K562 (cell line): Measurements from ENCODE around the gene ZSWIM4. TPM values are rescaled to one million over a fixed set of nuclear protein-coding genes. Genes with fewer than 3 reads are reported as not detected.

Experiments used
- BMI1 ChIP-seq: fragments of 150-350 bp; IDR thresholded peaks from 2 replicates; pipeline ENCODE4 v1.6.1; 2014; ENCODE audit warnings: low read length
- CHD2 ChIP-seq: IDR thresholded peaks from 2 replicates; pipeline ENCODE4 v1.6.1; 2011; ENCODE audit warnings: low read depth, low read length
- COPS2 ChIP-seq: fragments of 450-650 bp; conservative IDR thresholded peaks from 2 replicates; pipeline ENCODE4 v1.6.1; 2016; ENCODE audit warnings: mild to moderate bottlenecking, moderate library complexity
- E2F5 ChIP-seq: sonication (generic); formaldehyde crosslinking; IDR thresholded peaks from 2 replicates; pipeline ENCODE4 v1.8.0; 2022; ENCODE audit warnings: mild to moderate bottlenecking, missing genetic modification reagents
- E4F1 ChIP-seq: fragments of 250-450 bp; sonication (Bioruptor Pico); IDR thresholded peaks from 2 replicates; pipeline ENCODE4 v1.5.0; 2021; ENCODE audit warnings: mild to moderate bottlenecking, borderline replicate concordance
- FOXO4 ChIP-seq: fragments of 450-650 bp; formaldehyde crosslinking; IDR thresholded peaks from 2 replicates; pipeline ENCODE4 v1.4.0; 2020; ENCODE audit warnings: mild to moderate bottlenecking, moderate library complexity
- MAZ ChIP-seq, 2 experiments: fragments of 450-650 bp in 1 of 2; sonication (generic) in 1 of 2; formaldehyde crosslinking; IDR thresholded peaks in 1 of 2; conservative IDR thresholded peaks in 1 of 2; 2 replicates each; pipeline versions ENCODE4 v1.4.0 to v1.5.0; 2020; ENCODE audit warnings: mild to moderate bottlenecking in 1 of 2, missing genetic modification reagents in 1 of 2
- MEF2A ChIP-seq: IDR thresholded peaks from 2 replicates; pipeline ENCODE4 v1.6.1; 2011; ENCODE audit warnings: low read depth, mild to moderate bottlenecking, low read length, moderate library complexity; ENCODE audit not compliant: control insufficient read depth
- MTA1 ChIP-seq: fragments of 450-650 bp; IDR thresholded peaks from 2 replicates; pipeline ENCODE4 v1.6.1; 2017; ENCODE audit warnings: borderline replicate concordance
- SRF ChIP-seq, 2 experiments: fragments of 250-450, 450-650 bp in 1 of 2; sonication (Bioruptor Pico) in 1 of 2; sonication (generic) in 1 of 2; formaldehyde crosslinking; IDR thresholded peaks; 2 replicates each; pipeline versions ENCODE4 v1.5.0 to v1.5.1; 2020 to 2022; ENCODE audit warnings: mild to moderate bottlenecking in 1 of 2, missing genetic modification reagents in 1 of 2
- ZNF347 ChIP-seq: fragments of 450-650 bp; formaldehyde crosslinking; IDR thresholded peaks from 2 replicates; pipeline ENCODE4 v1.4.0; 2020; ENCODE audit warnings: low read depth, mild to moderate bottlenecking, moderate library complexity
- ZNF518B ChIP-seq: fragments of 250-450 bp; sonication (Bioruptor Pico); IDR thresholded peaks from 2 replicates; pipeline ENCODE4 v1.5.0; 2021; ENCODE audit warnings: mild to moderate bottlenecking, moderate library complexity
- ZNF592 ChIP-seq: fragments of 450-650 bp; IDR thresholded peaks from 2 replicates; pipeline ENCODE4 v1.6.1; 2017; ENCODE audit warnings: antibody characterized with exemption, mild to moderate bottlenecking
- polyA plus RNA-seq, 8 experiments: library from polyadenylated mRNA; depleted of rRNA in 4 of 8; stranded (reverse) in 5 of 8; unstranded in 3 of 8; fragments of >200 nt; fragmentation: Nextera tagmentation in 2 of 8; fragmentation: Illumina TruSeq in 1 of 8; extraction: Ambion mirVana in 2 of 8; extraction: Trizol in 1 of 8; gene quantifications; 2 replicates each; pipeline versions ENCODE4 v1.2.1 to v1.2.3, GENCODE V29; 2011 to 2014; ENCODE audit warnings: inconsistent platforms in 1 of 8, missing spikeins in 1 of 8
- total RNA-seq, 7 experiments: library from RNA; depleted of rRNA in 6 of 7; stranded (reverse); fragments of >200 nt in 6 of 7; fragmentation: Illumina TruSeq in 2 of 7; extraction: Trizol in 2 of 7; gene quantifications; 2 replicates each; pipeline versions ENCODE4 v1.2.1 to v1.2.3, GENCODE V29; 2011 to 2021; ENCODE audit warnings: low replicate concordance in 1 of 7

Gene ZSWIM4
- total and polyA plus RNA-seq, 9 of the 15 experiments (the other 6 are each of a cell fraction or from before 2014, with no cell fraction given) = 0.25 to 3.7 (median 0.79) TPM; not detected in 2

GRCh38 chr19:13846557-13847406, 51.5 kb downstream of the ZSWIM4 start (continued):
- TF ChIP-seq FOXO4 (CRISPR knock-in tag) (no peak), E2F5 (CRISPR knock-in tag) (0 out of 2 replicates have a peak, but pooled peaks have one; percentile 14), SRF (CRISPR knock-in tag; IDR thresholded peaks at IDR 0.05) (0 out of 4 replicates have a peak, but pooled peaks of 1 of the 2 experiments have one; percentile 12), ZNF518B (CRISPR knock-in tag) (no peak), MEF2A (peak; percentile 5; the same call in 1 of the 2 replicates), E4F1 (CRISPR knock-in tag) (no peak), ZNF347 (no peak), ZNF592 (peak; percentile 91), BMI1 (peak; percentile 90), COPS2 (no peak), MTA1 (peak; percentile 66; the same call in 1 of the 2 replicates), CHD2 (peak; percentile 7), MAZ (CRISPR knock-in tag; conservative IDR thresholded peaks at IDR 0.05 in 1 of 2, IDR thresholded peaks at IDR 0.05 in 1 of 2) (peak; percentile 90 to 98)
